ENCODE results near the gene NFU1.
"Not testable (repeated sequence)": the region's sequence is repeated elsewhere in the genome, so short reads cannot be mapped to it uniquely, and the experiment has no call there.

Gene NFU1

DNA sequence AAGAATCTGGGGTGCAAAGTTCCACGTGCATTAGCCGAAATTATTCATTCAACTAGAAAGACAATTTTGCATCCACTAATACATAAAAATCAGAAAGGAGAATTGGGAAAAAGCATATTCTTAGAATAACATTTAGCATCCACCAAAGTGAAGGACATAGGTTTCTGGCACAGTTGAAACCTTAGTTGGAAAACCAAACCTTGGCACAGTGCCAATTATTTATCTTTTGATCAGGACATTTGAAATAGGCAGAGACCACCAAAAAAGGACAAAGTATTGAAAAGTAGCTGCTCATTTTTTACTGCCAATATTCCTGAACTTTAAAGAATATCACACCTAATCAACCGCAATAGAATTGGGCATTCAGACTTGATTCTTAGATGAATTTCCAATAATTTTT lies 25.5 kb upstream of the NFU1 start:
- no peaks in the 10 kb centered on the region for H3K9me3 ChIP-seq (ENCODE audit: control insufficient read depth, insufficient read depth, low read length)
- no peaks in the 10 kb centered on the region; the same call in 1 of the 2 replicates for H3K4me1 ChIP-seq (ENCODE audit: insufficient read depth, low read length)
- H3K9ac ChIP-seq (ENCODE audit: low read depth, low read length) = no peak overlapping the region
- peaks cover 2% of the 10 kb centered on the region; the same call in 1 of the 2 replicates for H3K36me3 ChIP-seq (ENCODE audit: insufficient read depth, low read length)

DNA sequence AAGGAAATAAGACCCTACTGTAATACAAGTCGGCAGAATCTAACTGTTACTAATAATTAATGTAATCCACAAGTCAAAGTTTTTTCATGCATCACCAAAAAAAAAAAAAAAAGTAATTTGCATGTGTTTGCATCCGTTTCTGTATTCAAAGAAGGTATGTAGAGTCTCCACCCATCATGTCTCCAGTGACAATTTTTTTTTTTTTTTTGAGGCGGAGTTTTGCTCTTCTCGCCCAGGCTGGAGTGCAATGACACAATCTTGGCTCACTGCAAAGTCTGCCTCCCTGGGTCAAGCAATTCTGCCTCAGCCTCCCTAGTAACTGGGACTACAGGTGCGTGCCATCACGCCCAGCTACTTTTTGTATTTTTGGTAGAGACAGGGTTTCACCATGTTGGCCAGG lies 24.2 kb upstream of the NFU1 start:
- no peaks in the 10 kb centered on the region; the same call in 1 of the 2 replicates for H3K36me3 ChIP-seq (ENCODE audit: insufficient read depth, low read length)
- no peak overlapping the region for H3K9ac ChIP-seq (ENCODE audit: low read depth, low read length)
- no peaks in the 10 kb centered on the region; the same call in 1 of the 2 replicates for H3K4me1 ChIP-seq (ENCODE audit: insufficient read depth, low read length)
- H3K9me3 ChIP-seq (ENCODE audit: control insufficient read depth, insufficient read depth, low read length) = no peaks in the 10 kb centered on the region

DNA sequence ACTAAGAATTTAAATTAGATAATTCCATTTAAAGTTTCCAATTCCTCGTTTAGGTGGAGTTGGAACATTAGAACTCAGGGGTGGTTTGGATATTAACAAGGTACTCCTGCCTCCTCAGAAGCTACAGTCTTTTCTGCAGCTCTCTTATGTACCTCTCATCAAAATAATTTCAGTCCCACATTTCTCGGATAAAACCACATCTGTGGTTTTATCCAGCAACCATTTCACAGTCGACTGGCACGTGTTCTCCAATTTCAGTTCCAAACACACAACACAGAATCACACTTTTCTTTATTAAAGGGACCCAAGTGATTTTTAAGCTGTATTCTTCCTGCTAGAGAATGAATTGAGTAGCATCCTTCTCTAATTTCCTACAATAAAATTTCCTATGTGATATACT lies 22.7 kb upstream of the NFU1 start:
- Histone ChIP-seq H3K9me3 (ENCODE audit: control insufficient read depth, insufficient read depth, low read length) (no peaks in the 10 kb centered on the region), H3K9ac (ENCODE audit: low read depth, low read length) (no peak overlapping the region), H3K4me1 (ENCODE audit: insufficient read depth, low read length) (no peaks in the 10 kb centered on the region; the same call in 1 of the 2 replicates), H3K36me3 (ENCODE audit: insufficient read depth, low read length) (no peaks in the 10 kb centered on the region)

DNA sequence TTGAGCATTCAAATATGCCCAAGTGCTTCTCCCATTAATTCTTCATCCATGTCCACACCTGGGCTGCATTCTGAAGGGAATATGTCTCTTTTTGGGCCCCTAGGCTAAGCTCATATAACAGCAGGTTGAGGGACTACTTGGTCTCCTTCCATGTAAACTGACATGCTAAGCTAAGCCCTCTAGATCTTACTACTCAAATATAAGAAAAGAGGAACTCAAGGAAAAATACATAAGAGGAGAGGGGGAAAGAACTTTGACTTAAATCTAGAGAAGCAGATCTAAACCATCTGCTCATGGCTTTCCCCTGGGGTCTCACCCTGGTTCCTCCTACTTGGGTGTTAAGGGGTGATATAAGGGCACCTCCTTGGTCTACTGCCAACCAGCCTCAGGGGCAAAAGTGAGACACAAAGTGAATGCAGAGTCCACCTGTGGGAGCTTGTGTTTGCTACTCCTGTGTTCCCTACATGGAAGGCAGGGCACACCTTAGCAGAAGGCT lies 19.8 kb upstream of the NFU1 start:
- no peak overlapping the region for H3K9ac ChIP-seq (ENCODE audit: low read depth, low read length)
- no peaks in the 10 kb centered on the region for H3K36me3 ChIP-seq (ENCODE audit: insufficient read depth, low read length)
- peaks cover 9% of the 10 kb centered on the region for H3K4me1 ChIP-seq (ENCODE audit: insufficient read depth, low read length)
- H3K9me3 ChIP-seq (ENCODE audit: control insufficient read depth, insufficient read depth, low read length) = no peaks in the 10 kb centered on the region

DNA sequence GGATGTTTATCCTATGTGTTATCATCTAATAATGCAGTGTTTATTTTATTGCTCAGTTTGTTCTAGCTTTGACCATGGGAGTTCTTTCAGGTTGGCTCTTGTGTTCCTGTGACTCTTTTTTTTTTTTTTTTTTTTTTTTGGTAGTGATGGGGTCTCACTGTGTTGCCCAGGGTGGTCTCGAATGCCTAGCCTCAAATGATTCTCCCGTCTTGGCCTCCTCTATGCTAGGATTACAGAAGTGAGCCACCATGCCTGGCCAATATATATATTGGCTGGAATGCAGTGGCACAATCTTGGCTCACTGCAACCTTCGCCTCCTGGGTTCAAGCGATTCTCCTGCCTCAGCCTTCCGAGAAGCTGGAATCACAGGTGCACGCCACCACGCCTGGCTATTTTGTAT lies 18.9 kb upstream of the NFU1 start:
- H3K9me3 ChIP-seq (ENCODE audit: control insufficient read depth, insufficient read depth, low read length) = no peaks in the 10 kb centered on the region
- no peak overlapping the region for H3K9ac ChIP-seq (ENCODE audit: low read depth, low read length)
- H3K4me1 ChIP-seq (ENCODE audit: insufficient read depth, low read length) = peaks cover 15% of the 10 kb centered on the region
- no peaks in the 10 kb centered on the region for H3K36me3 ChIP-seq (ENCODE audit: insufficient read depth, low read length)

DNA sequence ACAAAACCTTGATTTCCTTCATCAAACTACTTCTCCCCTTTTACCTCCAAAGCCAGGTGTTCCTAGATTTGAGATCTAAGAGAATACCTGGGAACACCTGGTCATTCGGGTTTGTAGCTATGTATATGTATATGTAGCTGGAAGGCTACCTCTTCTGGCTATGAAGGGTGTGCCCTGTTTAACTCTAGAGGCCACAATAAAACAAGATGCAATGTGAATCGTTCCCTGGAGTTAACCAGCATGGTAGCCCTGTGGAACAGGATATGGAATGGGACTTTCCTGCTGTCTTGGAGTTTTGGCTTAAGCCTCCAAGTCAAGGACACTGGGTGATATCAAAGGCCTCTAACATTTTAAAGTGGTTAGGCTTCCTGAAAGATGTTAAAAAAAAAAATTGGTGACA lies 17.7 kb upstream of the NFU1 start:
- H3K36me3 ChIP-seq (ENCODE audit: insufficient read depth, low read length) = no peaks in the 10 kb centered on the region
- peaks cover 24% of the 10 kb centered on the region for H3K4me1 ChIP-seq (ENCODE audit: insufficient read depth, low read length)
- no peak overlapping the region for H3K9ac ChIP-seq (ENCODE audit: low read depth, low read length)
- H3K9me3 ChIP-seq (ENCODE audit: control insufficient read depth, insufficient read depth, low read length) = no peaks in the 10 kb centered on the region

DNA sequence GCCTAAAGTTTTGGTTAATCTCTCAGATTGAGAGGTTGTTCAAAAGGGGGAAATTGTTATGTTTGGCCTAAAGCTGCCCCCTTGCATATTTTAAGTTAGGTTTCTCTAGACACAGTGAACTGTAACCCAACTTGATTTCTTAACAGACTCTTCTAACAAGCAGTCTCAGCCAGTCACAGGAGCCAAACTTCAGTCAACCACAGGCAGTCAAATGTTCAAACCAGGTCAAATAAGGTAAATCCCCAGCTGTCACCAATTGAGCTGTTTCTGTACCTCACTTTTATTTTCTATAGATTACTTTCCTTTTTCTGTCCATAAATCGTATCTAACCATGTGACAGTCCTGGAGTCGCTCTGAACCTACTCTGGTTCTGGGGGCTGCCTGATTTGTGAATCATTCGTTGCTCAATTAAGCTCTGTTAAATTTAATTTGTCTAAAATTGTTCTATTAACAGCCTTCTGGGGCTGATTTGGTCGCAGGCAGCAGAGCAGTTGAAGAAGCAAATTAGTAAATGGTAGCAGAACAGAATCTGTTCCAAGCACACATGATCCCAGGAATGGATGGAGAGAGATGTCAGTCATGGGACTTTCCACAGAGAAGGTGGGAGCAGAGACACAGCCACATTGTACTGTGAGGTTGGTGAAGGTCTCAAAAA lies 16.4 kb upstream of the NFU1 start:
- H3K36me3 ChIP-seq (ENCODE audit: insufficient read depth, low read length) = no peaks in the 10 kb centered on the region
- H3K9ac ChIP-seq (ENCODE audit: low read depth, low read length) = no peak overlapping the region
- no peaks in the 10 kb centered on the region for H3K9me3 ChIP-seq (ENCODE audit: control insufficient read depth, insufficient read depth, low read length)
- H3K4me1 ChIP-seq (ENCODE audit: insufficient read depth, low read length) = peaks cover 27% of the 10 kb centered on the region

DNA sequence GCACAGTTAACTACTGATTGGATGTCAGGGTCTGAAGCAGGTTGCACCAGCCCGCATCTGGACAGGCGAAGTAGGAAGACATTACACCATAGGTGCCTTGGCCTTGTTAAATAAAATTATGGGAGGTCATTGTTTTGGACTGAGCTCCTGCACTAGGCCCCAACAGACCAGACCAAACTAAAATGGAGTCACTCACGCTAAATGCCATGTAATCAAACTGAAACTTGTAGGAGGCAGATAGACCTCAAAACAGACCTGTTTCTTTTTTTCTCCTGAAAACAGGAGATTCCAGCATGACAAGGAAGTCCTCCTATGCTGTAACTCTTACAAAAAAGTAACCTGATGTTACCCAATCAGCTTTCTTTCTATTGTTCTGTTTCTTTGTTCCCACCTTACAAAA lies 15.5 kb upstream of the NFU1 start:
- Histone ChIP-seq H3K4me1 (ENCODE audit: insufficient read depth, low read length) (peaks cover 27% of the 10 kb centered on the region), H3K9ac (ENCODE audit: low read depth, low read length) (no peak overlapping the region), H3K36me3 (ENCODE audit: insufficient read depth, low read length) (no peaks in the 10 kb centered on the region), H3K9me3 (ENCODE audit: control insufficient read depth, insufficient read depth, low read length) (no peaks in the 10 kb centered on the region)

DNA sequence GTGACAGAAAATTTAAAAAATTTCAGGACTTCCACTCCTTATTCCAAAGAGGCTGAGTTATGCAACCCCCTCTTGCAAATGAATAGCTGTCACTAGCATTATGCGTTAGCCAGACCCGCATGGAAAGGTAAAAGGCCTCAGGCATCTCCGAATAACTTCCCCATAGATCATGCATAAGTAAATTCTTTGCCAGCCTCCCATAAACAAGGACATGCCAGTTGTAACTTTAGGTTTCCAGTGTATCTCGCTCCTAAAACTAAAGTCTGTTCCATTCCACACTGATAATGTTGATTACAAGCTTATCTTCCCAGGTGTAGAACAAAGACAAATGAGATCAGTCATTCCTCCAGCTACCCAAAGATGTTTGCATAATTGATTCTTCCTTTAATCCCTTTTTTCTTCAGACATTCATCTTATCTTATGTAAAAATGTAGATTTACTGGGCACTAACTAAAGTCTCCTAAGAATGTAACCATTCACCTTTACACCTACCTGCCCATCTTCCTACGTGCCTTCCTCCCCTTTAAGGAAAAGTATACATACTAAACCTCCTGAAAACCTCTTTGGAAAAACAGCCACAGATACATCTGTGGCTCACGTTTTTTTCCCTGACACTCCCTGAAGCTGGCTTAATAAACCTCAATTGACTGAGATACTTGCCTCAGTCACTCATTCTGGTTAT lies 13.6 kb upstream of the NFU1 start:
- Histone ChIP-seq H3K36me3 (ENCODE audit: insufficient read depth, low read length) (no peaks in the 10 kb centered on the region), H3K9me3 (ENCODE audit: control insufficient read depth, insufficient read depth, low read length) (no peaks in the 10 kb centered on the region), H3K9ac (ENCODE audit: low read depth, low read length) (no peak overlapping the region; the same call in 1 of the 2 replicates), H3K4me1 (ENCODE audit: insufficient read depth, low read length) (peaks cover 27% of the 10 kb centered on the region)

DNA sequence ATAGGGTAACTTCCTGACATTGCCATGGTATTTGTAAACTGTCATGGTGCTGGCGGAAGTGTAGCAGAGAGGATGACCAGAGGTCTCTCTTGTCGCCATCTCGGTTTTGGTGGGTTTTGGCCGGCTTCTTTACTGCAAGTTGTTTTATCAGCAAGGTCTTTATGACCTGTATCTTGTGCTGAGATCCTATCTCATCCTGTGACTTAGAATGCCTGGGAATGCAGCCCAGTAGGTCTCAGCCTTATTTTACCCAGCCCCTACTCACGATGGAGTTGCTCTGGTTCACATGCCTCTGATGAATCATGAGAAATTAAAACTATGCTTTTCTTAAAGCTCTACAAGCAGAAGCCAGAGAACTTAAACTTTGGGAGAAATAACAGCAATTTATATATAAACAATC lies 12.7 kb upstream of the NFU1 start:
- peaks cover 27% of the 10 kb centered on the region for H3K4me1 ChIP-seq (ENCODE audit: insufficient read depth, low read length)
- H3K36me3 ChIP-seq (ENCODE audit: insufficient read depth, low read length) = no peaks in the 10 kb centered on the region
- H3K9ac ChIP-seq (ENCODE audit: low read depth, low read length) = no peak overlapping the region
- no peaks in the 10 kb centered on the region for H3K9me3 ChIP-seq (ENCODE audit: control insufficient read depth, insufficient read depth, low read length)

DNA sequence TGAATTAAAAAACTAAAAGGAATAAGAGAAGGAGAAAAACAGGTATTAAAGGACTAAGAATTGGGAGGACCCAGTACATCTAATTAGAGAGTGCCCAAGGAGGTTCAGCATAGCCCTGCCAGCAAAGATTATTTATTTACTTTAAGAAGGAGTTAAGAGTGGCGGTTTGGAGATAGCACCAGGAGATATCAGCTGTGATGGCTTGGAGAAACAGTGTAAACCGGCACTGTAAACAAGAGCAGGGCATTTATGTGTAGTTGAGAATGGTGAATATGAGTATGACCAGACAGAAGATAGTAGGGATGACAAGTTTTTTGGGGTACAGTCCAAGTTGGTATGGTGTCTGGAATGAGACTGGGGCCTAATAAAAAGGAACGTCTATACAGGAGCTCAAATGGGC lies 6.4 kb upstream of the NFU1 start:
- not testable (repeated sequence) for H3K9ac ChIP-seq (ENCODE audit: low read depth, low read length); H3K36me3 ChIP-seq (ENCODE audit: insufficient read depth, low read length); H3K4me1 ChIP-seq (ENCODE audit: insufficient read depth, low read length); H3K9me3 ChIP-seq (ENCODE audit: control insufficient read depth, insufficient read depth, low read length)

DNA sequence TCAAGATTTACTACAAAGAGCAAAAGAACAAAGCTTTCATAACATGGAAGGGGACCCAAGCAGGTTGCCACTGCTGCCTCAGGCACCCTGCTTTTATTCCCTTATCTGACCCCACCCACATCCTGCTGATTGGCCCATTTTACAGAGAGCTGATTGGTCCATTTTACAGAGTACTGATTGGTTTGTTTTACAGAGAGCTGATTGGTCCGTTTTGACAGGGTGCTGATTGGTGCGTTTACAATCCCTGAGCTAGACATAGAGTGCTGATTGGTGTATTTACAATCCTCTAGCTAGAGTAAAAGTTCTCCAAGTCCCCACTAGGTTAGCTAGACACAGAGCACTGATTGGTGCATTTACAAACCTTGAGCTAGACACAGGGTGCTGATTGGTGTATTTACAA lies 2.3 kb upstream of the NFU1 start:
- peaks cover 19% of the 10 kb centered on the region for H3K4me1 ChIP-seq (ENCODE audit: insufficient read depth, low read length)
- H3K9ac ChIP-seq (ENCODE audit: low read depth, low read length); H3K9me3 ChIP-seq (ENCODE audit: control insufficient read depth, insufficient read depth, low read length); H3K36me3 ChIP-seq (ENCODE audit: insufficient read depth, low read length): not testable (repeated sequence)

DNA sequence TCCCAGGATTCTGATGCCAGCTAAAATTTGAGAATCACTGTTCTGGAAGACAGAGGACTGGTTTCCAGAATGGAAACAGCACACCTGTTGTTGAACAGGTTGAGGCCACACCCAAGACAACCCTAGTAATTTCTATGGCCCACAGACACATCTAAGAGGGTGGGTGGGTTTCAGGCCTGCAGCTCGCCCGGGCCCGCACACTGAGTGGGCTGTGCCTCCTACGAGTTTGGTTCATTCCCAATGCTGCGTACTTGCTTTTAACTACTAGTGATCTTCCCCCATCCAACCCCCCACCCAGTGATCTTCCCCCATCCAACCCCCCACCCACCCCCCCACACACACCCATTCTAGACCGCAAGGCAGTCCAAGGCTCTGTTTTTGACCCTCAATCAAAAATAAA lies 1.3 kb upstream of the NFU1 start:
- Histone ChIP-seq H3K9ac (ENCODE audit: low read depth, low read length) (no peak overlapping the region), H3K4me1 (ENCODE audit: insufficient read depth, low read length) (peaks cover 19% of the 10 kb centered on the region), H3K36me3 (ENCODE audit: insufficient read depth, low read length) (no peaks in the 10 kb centered on the region), H3K9me3 (ENCODE audit: control insufficient read depth, insufficient read depth, low read length) (0 out of 2 replicates have a peak, but pooled peaks cover 2% of the 10 kb centered on the region)

DNA sequence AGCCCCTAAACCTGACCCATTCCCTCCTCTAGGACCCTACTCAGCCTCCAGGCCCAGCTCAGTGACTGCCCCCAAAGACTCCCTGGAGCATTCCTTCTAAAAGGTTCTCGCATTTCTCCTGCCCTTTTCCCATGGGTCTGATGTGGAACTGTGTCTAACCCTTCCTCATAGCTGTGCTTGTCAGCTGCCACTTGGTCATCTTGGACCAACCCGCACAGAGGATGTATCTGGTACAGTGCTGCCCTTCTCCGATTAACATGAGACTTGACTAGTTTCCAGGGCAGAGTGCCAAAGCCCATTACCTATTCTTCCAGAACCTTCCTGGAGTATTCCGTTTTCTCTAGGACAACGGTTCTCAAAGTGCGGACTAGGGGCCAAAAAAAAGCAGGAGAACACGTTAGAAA lies 518 bp upstream of the NFU1 start:
- Histone ChIP-seq H3K36me3 (ENCODE audit: insufficient read depth, low read length) (no peaks in the 10 kb centered on the region), H3K9ac (ENCODE audit: low read depth, low read length) (peak overlapping the region; percentile 82), H3K9me3 (ENCODE audit: control insufficient read depth, insufficient read depth, low read length) (0 out of 2 replicates have a peak, but pooled peaks cover 2% of the 10 kb centered on the region), H3K4me1 (ENCODE audit: insufficient read depth, low read length) (peaks cover 19% of the 10 kb centered on the region)

DNA sequence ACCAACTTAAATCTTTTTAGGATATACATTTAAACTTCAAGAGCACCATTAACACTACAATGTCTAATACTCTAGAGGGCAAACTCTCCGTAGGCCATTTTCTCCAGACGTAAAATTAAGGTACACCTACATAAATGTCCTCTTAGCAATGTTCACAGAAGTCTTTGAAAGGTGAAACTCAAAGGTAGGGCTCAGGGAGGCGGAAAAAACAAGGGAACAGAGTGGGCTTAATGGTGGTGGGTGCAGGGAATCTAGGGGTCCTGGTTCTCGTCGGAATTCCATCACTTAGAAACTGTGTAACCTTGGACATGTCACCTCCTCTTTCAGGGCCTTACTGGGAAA lies 668 bp downstream of the NFU1 start:
- H3K9me3 ChIP-seq (ENCODE audit: control insufficient read depth, insufficient read depth, low read length) = 0 out of 2 replicates have a peak, but pooled peaks cover 2% of the 10 kb centered on the region
- peak overlapping the region; percentile 82 for H3K9ac ChIP-seq (ENCODE audit: low read depth, low read length)
- no peaks in the 10 kb centered on the region; the same call in 1 of the 2 replicates for H3K36me3 ChIP-seq (ENCODE audit: insufficient read depth, low read length)
- H3K4me1 ChIP-seq (ENCODE audit: insufficient read depth, low read length) = peaks cover 19% of the 10 kb centered on the region
